Measurements from ENCODE around the gene PRXL2A. TPM values are rescaled to one million over a fixed set of nuclear protein-coding genes. Genes with fewer than 3 reads are reported as not detected.

The PRXL2A gene
- total and polyA plus RNA-seq, 2 experiments from 2014 or later = 31.8 to 51.7 TPM

GRCh38 chr10:80458263-80458625 lies 49.9 kb downstream of the PRXL2A start (continued):
- TF ChIP-seq REST (IDR thresholded peaks at IDR 0.05; ENCODE audit: unreplicated experiment) (no peak), NANOG (IDR thresholded peaks at IDR 0.05; ENCODE audit: borderline replicate concordance) (no peak), ETS1 (IDR thresholded peaks at IDR 0.05) (no peak), CREB1 (CRISPR knock-in tag; IDR thresholded peaks at IDR 0.05; ENCODE audit: low read depth) (no peak), EZH2phosphoT487 (IDR thresholded peaks at IDR 0.05; ENCODE audit: unreplicated experiment) (no peak), ZNF331 (CRISPR knock-in tag; IDR thresholded peaks at IDR 0.05; ENCODE audit: low read depth) (no peak)

- Histone ChIP-seq H2AFZ (no peak overlapping the region), H3K36me3 (ENCODE audit: insufficient read depth) (no peaks in the 10 kb centered on the region), H3F3A (replicated peaks; ENCODE audit: low read depth) (peaks cover under 1% of the 10 kb centered on the region; the same call in 1 of the 2 replicates), H3K27ac (ENCODE audit: low read depth) (no peak overlapping the region), H3K4me1 (ENCODE audit: insufficient read depth) (peaks cover 73% of the 10 kb centered on the region), H3K4me3 (no peak overlapping the region), H3K4me2 (peak overlapping the region; percentile 74; the same call in 1 of the 2 replicates), H4K20me1 (replicated peaks; ENCODE audit: insufficient read depth) (peaks cover 51% of the 10 kb centered on the region), H3K9me2 (ENCODE audit: insufficient read depth) (no peaks in the 10 kb centered on the region), H3K27me3 (ENCODE audit: insufficient read depth) (no peaks in the 10 kb centered on the region), H3K79me2 (replicated peaks; ENCODE audit: insufficient read depth) (peaks cover 84% of the 10 kb centered on the region)
- no peaks in the 10 kb centered on the region for H3K36me3 Mint-ChIP-seq (ENCODE audit: low read depth)
- DNase-seq (ENCODE audit: low spot score) (no peak), ATAC-seq (no peak)
- no peaks in the 10 kb centered on the region for H3K9me3 Mint-ChIP-seq
- H3K4me3 Mint-ChIP-seq = peak overlapping the region; percentile 50; the same call in 1 of the 3 replicates
- peaks cover 69% of the 10 kb centered on the region for H3K4me1 Mint-ChIP-seq
- H3K27ac Mint-ChIP-seq = no peak overlapping the region
- H3K27me3 Mint-ChIP-seq (ENCODE audit: insufficient read depth, low read depth, poor library complexity) = peaks cover 13% of the 10 kb centered on the region
- TF ChIP-seq, protein P1, sequence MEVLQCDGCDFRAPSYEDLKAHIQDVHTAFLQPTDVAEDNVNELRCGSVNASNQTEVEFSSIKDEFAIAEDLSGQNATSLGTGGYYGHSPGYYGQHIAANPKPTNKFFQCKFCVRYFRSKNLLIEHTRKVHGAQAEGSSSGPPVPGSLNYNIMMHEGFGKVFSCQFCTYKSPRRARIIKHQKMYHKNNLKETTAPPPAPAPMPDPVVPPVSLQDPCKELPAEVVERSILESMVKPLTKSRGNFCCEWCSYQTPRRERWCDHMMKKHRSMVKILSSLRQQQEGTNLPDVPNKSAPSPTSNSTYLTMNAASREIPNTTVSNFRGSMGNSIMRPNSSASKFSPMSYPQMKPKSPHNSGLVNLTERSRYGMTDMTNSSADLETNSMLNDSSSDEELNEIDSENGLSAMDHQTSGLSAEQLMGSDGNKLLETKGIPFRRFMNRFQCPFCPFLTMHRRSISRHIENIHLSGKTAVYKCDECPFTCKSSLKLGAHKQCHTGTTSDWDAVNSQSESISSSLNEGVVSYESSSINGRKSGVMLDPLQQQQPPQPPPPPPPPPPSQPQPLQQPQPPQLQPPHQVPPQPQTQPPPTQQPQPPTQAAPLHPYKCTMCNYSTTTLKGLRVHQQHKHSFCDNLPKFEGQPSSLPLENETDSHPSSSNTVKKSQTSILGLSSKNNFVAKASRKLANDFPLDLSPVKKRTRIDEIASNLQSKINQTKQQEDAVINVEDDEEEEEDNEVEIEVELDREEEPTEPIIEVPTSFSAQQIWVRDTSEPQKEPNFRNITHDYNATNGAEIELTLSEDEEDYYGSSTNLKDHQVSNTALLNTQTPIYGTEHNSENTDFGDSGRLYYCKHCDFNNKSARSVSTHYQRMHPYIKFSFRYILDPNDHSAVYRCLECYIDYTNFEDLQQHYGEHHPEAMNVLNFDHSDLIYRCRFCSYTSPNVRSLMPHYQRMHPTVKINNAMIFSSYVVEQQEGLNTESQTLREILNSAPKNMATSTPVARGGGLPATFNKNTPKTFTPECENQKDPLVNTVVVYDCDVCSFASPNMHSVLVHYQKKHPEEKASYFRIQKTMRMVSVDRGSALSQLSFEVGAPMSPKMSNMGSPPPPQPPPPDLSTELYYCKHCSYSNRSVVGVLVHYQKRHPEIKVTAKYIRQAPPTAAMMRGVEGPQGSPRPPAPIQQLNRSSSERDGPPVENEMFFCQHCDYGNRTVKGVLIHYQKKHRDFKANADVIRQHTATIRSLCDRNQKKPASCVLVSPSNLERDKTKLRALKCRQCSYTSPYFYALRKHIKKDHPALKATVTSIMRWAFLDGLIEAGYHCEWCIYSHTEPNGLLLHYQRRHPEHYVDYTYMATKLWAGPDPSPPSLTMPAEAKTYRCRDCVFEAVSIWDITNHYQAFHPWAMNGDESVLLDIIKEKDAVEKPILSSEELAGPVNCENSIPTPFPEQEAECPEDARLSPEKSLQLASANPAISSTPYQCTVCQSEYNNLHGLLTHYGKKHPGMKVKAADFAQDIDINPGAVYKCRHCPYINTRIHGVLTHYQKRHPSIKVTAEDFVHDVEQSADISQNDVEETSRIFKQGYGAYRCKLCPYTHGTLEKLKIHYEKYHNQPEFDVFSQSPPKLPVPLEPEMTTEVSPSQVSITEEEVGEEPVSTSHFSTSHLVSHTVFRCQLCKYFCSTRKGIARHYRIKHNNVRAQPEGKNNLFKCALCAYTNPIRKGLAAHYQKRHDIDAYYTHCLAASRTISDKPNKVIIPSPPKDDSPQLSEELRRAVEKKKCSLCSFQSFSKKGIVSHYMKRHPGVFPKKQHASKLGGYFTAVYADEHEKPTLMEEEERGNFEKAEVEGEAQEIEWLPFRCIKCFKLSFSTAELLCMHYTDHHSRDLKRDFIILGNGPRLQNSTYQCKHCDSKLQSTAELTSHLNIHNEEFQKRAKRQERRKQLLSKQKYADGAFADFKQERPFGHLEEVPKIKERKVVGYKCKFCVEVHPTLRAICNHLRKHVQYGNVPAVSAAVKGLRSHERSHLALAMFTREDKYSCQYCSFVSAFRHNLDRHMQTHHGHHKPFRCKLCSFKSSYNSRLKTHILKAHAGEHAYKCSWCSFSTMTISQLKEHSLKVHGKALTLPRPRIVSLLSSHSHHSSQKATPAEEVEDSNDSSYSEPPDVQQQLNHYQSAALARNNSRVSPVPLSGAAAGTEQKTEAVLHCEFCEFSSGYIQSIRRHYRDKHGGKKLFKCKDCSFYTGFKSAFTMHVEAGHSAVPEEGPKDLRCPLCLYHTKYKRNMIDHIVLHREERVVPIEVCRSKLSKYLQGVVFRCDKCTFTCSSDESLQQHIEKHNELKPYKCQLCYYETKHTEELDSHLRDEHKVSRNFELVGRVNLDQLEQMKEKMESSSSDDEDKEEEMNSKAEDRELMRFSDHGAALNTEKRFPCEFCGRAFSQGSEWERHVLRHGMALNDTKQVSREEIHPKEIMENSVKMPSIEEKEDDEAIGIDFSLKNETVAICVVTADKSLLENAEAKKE (CRISPR knock-in tag; IDR thresholded peaks at IDR 0.05) = no peak
Measured at GRCh38 chr10:80458638-80459037, 50.3 kb downstream of the PRXL2A start.

All from GM23338 (cell line).